Right cardiac atrium (tissue), 5 donors: Measurements from ENCODE around the gene FBXO38. TPM values are rescaled to one million over a fixed set of nuclear protein-coding genes. Genes with fewer than 3 reads are reported as not detected.

Experiments
- ATAC-seq, 2 donors: fragments of 200-7000 bp; cut with Tn5 transposase; one replicate each; pipeline versions ENCODE4 v1.8.0 to v1.9.1; 2020; ENCODE audit warnings: moderate library complexity in 2 of 2, mild to moderate bottlenecking in 1 of 2
- DNase-seq, 3 donors: peaks; one replicate each; pipeline ENCODE4 v3.0.0-alpha.2; 2020
- H3K27ac ChIP-seq: one replicate; pipeline ENCODE4 v1.5.1; 2013; ENCODE audit warnings: mild to moderate bottlenecking, low read length, control low read depth, moderate library complexity
- H3K27me3 ChIP-seq: one replicate; pipeline ENCODE4 v1.6.1; 2013; ENCODE audit not compliant: control insufficient read depth, insufficient read depth
- H3K4me1 ChIP-seq: one replicate; pipeline ENCODE4 v1.6.1; 2013; ENCODE audit warnings: low read length; ENCODE audit not compliant: control insufficient read depth, insufficient read depth
- H3K4me3 ChIP-seq: one replicate; pipeline ENCODE4 v1.5.1; 2013; ENCODE audit warnings: low read length, control low read depth
- H3K9me3 ChIP-seq: one replicate; pipeline ENCODE4 v1.6.1; 2013; ENCODE audit warnings: low read length; ENCODE audit not compliant: control insufficient read depth
- WGBS: extraction: QIAGEN DNeasy Blood & Tissue Kit; methylation state at CpG from one replicate; pipeline ENCODE4 v1.1.7; 2013; 5-methylcytosine and 5-hydroxymethylcytosine counted together
- intact Hi-C, 4 donors: fragments of 100-400 bp; cut with DNase I; formaldehyde crosslinking; loops; one replicate each; pipeline versions ENCODE4 v1.11.0 to v1.14.0; 2022 to 2023
- long read RNA-seq, 4 donors: library from polyadenylated mRNA; unstranded; transcript quantifications; one replicate each; pipeline ENCODE4 v2.0.0, GENCODE V29; 2020 to 2021
- polyA plus RNA-seq: library from polyadenylated mRNA; stranded (reverse); fragments of 200-250 nt; gene quantifications from one replicate; pipeline ENCODE4 v1.2.3, GENCODE V29; 2013
- total RNA-seq, 4 donors: library from RNA; stranded (reverse); fragmentation: NEBNext Ultra II Directional; extraction: Animal tissue kit (Norgen Biotek cat#: 25700); gene quantifications; one replicate each; pipeline ENCODE4 v1.2.1, GENCODE V29; 2021
- donor health status: healthy with polysubstance abuse.
- donor health status: DM: no; HTN: yes; CAD: no.
- donor health status: DM: no; HTN: no; CAD: no.
- donor health status: DM: no; HTN: yes; CAD: no; lungs with severe emphysema.
- donor health status: DM: yes; HTN: yes; CAD: no.

Gene FBXO38
- total RNA-seq (10 to 100 TPM; 36.1 to 44.2 (median 42.7) TPM), polyA plus RNA-seq (17.0 TPM)
- long read RNA-seq, donor 1, full-length matches to known transcripts, result 4 of 15 reads
- long read RNA-seq, donor 1, partial matches to known transcripts, result 10 of 15 reads
- long read RNA-seq, donor 1, other reads (novel, unspliced or antisense), result 1 of 15 reads
- long read RNA-seq, donor 2, full-length matches to known transcripts, result 1 of 3 reads
- long read RNA-seq, donor 2, partial matches to known transcripts, result 2 of 3 reads
- long read RNA-seq, donor 2, other reads (novel, unspliced or antisense), result 0 of 3 reads
- long read RNA-seq, donor 3, full-length matches to known transcripts, result 35 of 62 reads
- long read RNA-seq, donor 3, partial matches to known transcripts, result 13 of 62 reads
- long read RNA-seq, donor 3, other reads (novel, unspliced or antisense), result 14 of 62 reads
- long read RNA-seq, donor 4, full-length matches to known transcripts, result 3 of 7 reads
- long read RNA-seq, donor 4, partial matches to known transcripts, result 4 of 7 reads
- long read RNA-seq, donor 4, other reads (novel, unspliced or antisense), result 0 of 7 reads

- ATAC-seq (peak; percentile 99), DNase-seq (peak; percentile 96 to 99 (median 98))
- H3K27me3 ChIP-seq, result no peaks in the 10 kb centered on the region
- H3K4me1 ChIP-seq, result peaks cover 3% of the 10 kb centered on the region
- peak within 1 kb of the TSS; percentile 98 for H3K4me3 ChIP-seq
- H3K9me3 ChIP-seq, result no peaks in the 10 kb centered on the region
- intact Hi-C loops, result no loop called here
- WGBS, result under 1% methylated on average over 45 of the region's 45 CpGs
- H3K27ac ChIP-seq, result peak within 1 kb of the TSS; percentile 91
These were observed at the start of gene FBXO38 for GRCh38 chr5:148383564-148384379. TSS of gene FBXO38 (plus strand) at chr5:148383958. CDS start at chr5:148394777, 10,819 bp downstream.

- Histone ChIP-seq H3K27ac (no peak within 1 kb of the TSS), H3K4me1 (no peaks in the 10 kb centered on the region), H3K27me3 (no peaks in the 10 kb centered on the region), H3K4me3 (no peak within 1 kb of the TSS), H3K9me3 (no peaks in the 10 kb centered on the region)
- no peak for ATAC-seq
- intact Hi-C loops, result no loop called here
- WGBS, result 95% methylated on average over 3 of the region's 3 CpGs
- no peak for DNase-seq
These were observed 48.5 kb upstream of the FBXO38 start, which contains the start of gene SPINK9 for GRCh38 chr5:148335259-148335658. TSS of gene SPINK9 (plus strand) at chr5:148335559. CDS start at chr5:148335614, 55 bp downstream.

GRCh38 chr5:148336704-148337435 lies 46.9 kb upstream of the FBXO38 start:
- intact Hi-C loops, result no loop called here

GRCh38 chr5:148342371-148343045 lies 41.2 kb upstream of the FBXO38 start:
- Histone ChIP-seq H3K4me1 (peaks cover 2% of the 10 kb centered on the region), H3K4me3 (no peak overlapping the region), H3K27me3 (no peaks in the 10 kb centered on the region), H3K9me3 (no peaks in the 10 kb centered on the region), H3K27ac (no peak overlapping the region)
- intact Hi-C loops, result no loop called here
- 96% methylated on average over 2 of the region's 2 CpGs for WGBS
- no peak for DNase-seq
- ATAC-seq, result no peak

More at GRCh38 chr5:148336704-148337435, 46.9 kb upstream of the FBXO38 start:
- 77% methylated on average over 3 of the region's 3 CpGs for WGBS
- ATAC-seq (no peak), DNase-seq (no peak)
- Histone ChIP-seq H3K4me1 (no peaks in the 10 kb centered on the region), H3K4me3 (no peak overlapping the region), H3K27ac (no peak overlapping the region), H3K9me3 (no peaks in the 10 kb centered on the region), H3K27me3 (no peaks in the 10 kb centered on the region)

- Histone ChIP-seq H3K27me3 (no peaks in the 10 kb centered on the region), H3K27ac (no peak overlapping the region), H3K4me1 (peaks cover 2% of the 10 kb centered on the region), H3K9me3 (no peaks in the 10 kb centered on the region), H3K4me3 (no peak overlapping the region)
- ATAC-seq, result no peak
- no peak for DNase-seq
- WGBS, result 85% methylated on average over 2 of the region's 2 CpGs
- intact Hi-C loops, result no loop called here
These were observed 40.7 kb upstream of the FBXO38 start for GRCh38 chr5:148343046-148343407.

- Histone ChIP-seq H3K9me3 (no peaks in the 10 kb centered on the region), H3K4me3 (no peak overlapping the region), H3K27ac (no peak overlapping the region), H3K27me3 (no peaks in the 10 kb centered on the region), H3K4me1 (peaks cover 2% of the 10 kb centered on the region)
- intact Hi-C loops, result no loop called here
- ATAC-seq (no peak), DNase-seq (no peak)
- WGBS, result 76% methylated on average over 7 of the region's 7 CpGs
These were observed 39.9 kb upstream of the FBXO38 start for GRCh38 chr5:148343603-148344487.

GRCh38 chr5:148347706-148348105 lies 36.1 kb upstream of the FBXO38 start:
- Histone ChIP-seq H3K4me3 (no peak overlapping the region), H3K27ac (no peak overlapping the region), H3K27me3 (no peaks in the 10 kb centered on the region), H3K4me1 (peaks cover 2% of the 10 kb centered on the region), H3K9me3 (no peaks in the 10 kb centered on the region)
- ATAC-seq (no peak), DNase-seq (no peak)
- WGBS, result 93% methylated on average over 1 of the region's 1 CpG
- intact Hi-C loops, result no loop called here

GRCh38 chr5:148352696-148353095 lies 31.1 kb upstream of the FBXO38 start:
- ATAC-seq (no peak), DNase-seq (no peak)
- H3K4me3 ChIP-seq, result no peak overlapping the region
- no peaks in the 10 kb centered on the region for H3K27me3 ChIP-seq
- intact Hi-C loops, result no loop called here
- no peak overlapping the region for H3K27ac ChIP-seq
- H3K9me3 ChIP-seq, result no peaks in the 10 kb centered on the region
- WGBS, result 87% methylated on average over 1 of the region's 1 CpG
- no peaks in the 10 kb centered on the region for H3K4me1 ChIP-seq

- ATAC-seq (no peak), DNase-seq (no peak)
- Histone ChIP-seq H3K9me3 (no peaks in the 10 kb centered on the region), H3K4me1 (no peaks in the 10 kb centered on the region), H3K27ac (no peak overlapping the region), H3K4me3 (no peak overlapping the region), H3K27me3 (no peaks in the 10 kb centered on the region)
- WGBS, result 90% methylated on average over 2 of the region's 2 CpGs
- intact Hi-C loops, result no loop called here
These were observed 30.1 kb upstream of the FBXO38 start for GRCh38 chr5:148353634-148354033.
